ENCODE results near the gene LRMDA. TPM values are rescaled to one million over a fixed set of nuclear protein-coding genes. Genes with fewer than 3 reads are reported as not detected.

LRMDA gene
- total and polyA plus RNA-seq, 12 donors = 30.7 to 132 (median 78.1) TPM

- Histone ChIP-seq H3K4me1 (replicated peaks in 1 of 2) (no peaks in the 10 kb centered on the region), H3K27ac (no peak overlapping the region), H3K36me3 (replicated peaks in 1 of 2) (no peaks in the 10 kb centered on the region), H3K9me3 (replicated peaks in 1 of 3) (no peaks in the 10 kb centered on the region), H3K4me3 (no peak overlapping the region), H3K27me3 (no peaks in the 10 kb centered on the region)
- 93 to 96% (median 95%) methylated on average over 2 of the region's 2 CpGs for WGBS, 4 donors
- TF ChIP-seq POLR2A (IDR thresholded peaks at IDR 0.05) (no peak), CTCF (IDR thresholded peaks at IDR 0.05) (no peak)
- intact Hi-C loops (cut with DNase I) = no loop called here
- no peak for DNase-seq
Measured at GRCh38 chr10:76514321-76514720, 1082.9 kb downstream of the LRMDA start.

GRCh38 chr10:76514869-76515268, 1083.4 kb downstream of the LRMDA start:
- H3K4me3 ChIP-seq = no peak overlapping the region
- DNase-seq = no peak
- intact Hi-C loops (cut with DNase I) = no loop called here
- H3K36me3 ChIP-seq (replicated peaks in 1 of 2) = no peaks in the 10 kb centered on the region
- H3K4me1 ChIP-seq (replicated peaks in 1 of 2) = no peaks in the 10 kb centered on the region
- 88 to 97% (median 91%) methylated on average over 1 of the region's 1 CpG for WGBS, 4 donors
- H3K27ac ChIP-seq = no peak overlapping the region
- no peak for TF ChIP-seq POLR2A (IDR thresholded peaks at IDR 0.05)
- TF ChIP-seq CTCF (IDR thresholded peaks at IDR 0.05) = no peak
- H3K27me3 ChIP-seq = no peaks in the 10 kb centered on the region
- H3K9me3 ChIP-seq (replicated peaks in 1 of 3) = no peaks in the 10 kb centered on the region

- no peaks in the 10 kb centered on the region for H3K9me3 ChIP-seq (replicated peaks in 1 of 3)
- intact Hi-C loops (cut with DNase I) = no loop called here
- no peaks in the 10 kb centered on the region for H3K4me1 ChIP-seq (replicated peaks in 1 of 2)
- no peak overlapping the region for H3K27ac ChIP-seq
- DNase-seq = no peak
- no peak overlapping the region for H3K4me3 ChIP-seq
- no peaks in the 10 kb centered on the region for H3K36me3 ChIP-seq (replicated peaks in 1 of 2)
- TF ChIP-seq POLR2A (IDR thresholded peaks at IDR 0.05) = no peak
- no peak for TF ChIP-seq CTCF (IDR thresholded peaks at IDR 0.05)
- 77 to 94% (median 90%) methylated on average over 7 of the region's 7 CpGs for WGBS, 4 donors
- H3K27me3 ChIP-seq = no peaks in the 10 kb centered on the region
Measured at GRCh38 chr10:76522547-76522946, 1091.1 kb downstream of the LRMDA start.

GRCh38 chr10:76523246-76523645, 1091.8 kb downstream of the LRMDA start:
- no peak overlapping the region for H3K4me3 ChIP-seq
- WGBS, 4 donors = 68 to 80% (median 78%) methylated on average over 5 of the region's 5 CpGs
- TF ChIP-seq POLR2A (IDR thresholded peaks at IDR 0.05) = no peak
- TF ChIP-seq CTCF (IDR thresholded peaks at IDR 0.05) = no peak
- no peaks in the 10 kb centered on the region for H3K9me3 ChIP-seq (replicated peaks in 1 of 3)
- no peaks in the 10 kb centered on the region for H3K36me3 ChIP-seq (replicated peaks in 1 of 2)
- H3K27me3 ChIP-seq = no peaks in the 10 kb centered on the region
- no peak overlapping the region for H3K27ac ChIP-seq
- H3K4me1 ChIP-seq (replicated peaks in 1 of 2) = no peaks in the 10 kb centered on the region
- peak in 3 of 7 donors; percentile 2 to 28 (median 18) for DNase-seq
- intact Hi-C loops (cut with DNase I) = no loop called here

All from adrenal gland (tissue), 12 donors.